HG03108 (cell line): ENCODE results near the gene NFE2L2.
"Not testable (repeated sequence)": the region's sequence is repeated elsewhere in the genome, so short reads cannot be mapped to it uniquely, and the experiment has no call there.

Experiments
- ATAC-seq: cut with Tn5 transposase; IDR thresholded peaks from one replicate; pipeline ENCODE4 v1.9.1; 2021; ENCODE audit warnings: moderate library complexity; ENCODE audit not compliant: unreplicated experiment

NFE2L2 gene

DNA sequence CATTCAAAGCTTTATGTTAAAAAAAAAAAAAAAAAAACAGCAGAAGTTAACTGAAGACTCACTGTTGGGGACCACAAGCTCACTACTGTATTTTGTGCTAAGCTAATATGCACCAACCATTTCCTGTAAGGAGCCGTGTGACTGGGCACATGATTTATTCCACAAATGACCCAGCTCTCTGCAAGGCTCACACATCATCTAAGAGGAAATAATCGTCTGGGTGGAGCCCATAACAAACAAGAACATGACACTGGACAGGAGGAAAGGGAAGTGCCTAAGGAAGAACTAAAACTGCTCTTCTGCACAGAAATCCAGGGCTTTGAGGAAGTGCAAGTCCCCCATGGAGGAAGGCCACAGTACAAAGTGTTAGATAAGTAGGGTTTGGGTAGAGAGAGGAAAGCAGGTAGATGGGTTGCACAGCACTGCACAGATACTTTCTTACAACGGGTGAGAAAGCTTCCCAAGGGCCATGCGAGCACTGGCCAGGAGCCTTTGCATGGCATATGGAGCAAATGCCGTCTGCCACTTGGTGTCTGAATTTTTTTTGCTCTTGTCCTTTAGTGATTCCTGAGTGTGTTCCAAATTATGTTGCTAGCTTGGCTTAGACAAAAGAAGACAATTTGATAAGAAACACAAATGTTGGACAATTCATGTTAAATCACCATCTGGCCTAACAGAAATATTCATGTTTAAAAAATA is 24.4 kb downstream of the NFE2L2 start:
- peak; percentile 89 for ATAC-seq

DNA sequence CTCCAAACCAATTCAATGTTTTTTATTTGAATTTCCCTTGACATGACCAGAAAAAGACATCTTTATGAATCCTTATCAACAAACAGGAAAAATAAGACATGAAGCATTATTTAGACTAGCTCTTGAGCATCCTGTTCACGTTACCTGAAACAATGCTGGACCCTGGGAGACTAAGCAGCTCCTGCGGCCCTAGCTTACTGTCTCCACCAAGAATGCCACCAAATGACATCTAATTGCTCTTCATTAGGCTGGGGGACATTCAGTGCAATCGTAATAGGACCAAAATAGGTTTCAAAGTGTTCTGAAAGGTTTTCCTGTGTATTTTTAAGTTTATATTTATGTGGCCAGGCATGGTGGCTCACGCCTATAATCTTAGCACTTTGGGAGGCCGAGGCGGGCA is 25.5 kb downstream of the NFE2L2 start:
- no peak for ATAC-seq

DNA sequence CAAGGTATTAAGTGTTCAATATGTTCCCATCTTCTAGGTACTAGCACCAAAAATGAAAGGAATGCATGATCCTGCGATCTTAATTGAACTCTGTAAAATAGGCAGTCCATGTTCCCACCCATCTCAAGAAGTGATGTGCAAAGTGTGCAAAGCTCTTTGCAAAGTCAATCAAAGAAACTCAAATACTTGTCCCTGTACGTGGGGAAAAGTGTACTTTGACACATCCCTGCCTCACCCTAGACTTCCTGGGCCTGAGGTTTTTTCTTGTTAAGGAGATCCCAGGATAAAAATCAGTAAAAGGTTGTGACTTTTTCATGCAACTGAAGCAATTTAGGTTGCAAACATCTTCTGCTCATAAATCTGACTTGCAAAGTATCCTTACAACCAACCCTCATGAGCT is 26.6 kb downstream of the NFE2L2 start:
- no peak for ATAC-seq

DNA sequence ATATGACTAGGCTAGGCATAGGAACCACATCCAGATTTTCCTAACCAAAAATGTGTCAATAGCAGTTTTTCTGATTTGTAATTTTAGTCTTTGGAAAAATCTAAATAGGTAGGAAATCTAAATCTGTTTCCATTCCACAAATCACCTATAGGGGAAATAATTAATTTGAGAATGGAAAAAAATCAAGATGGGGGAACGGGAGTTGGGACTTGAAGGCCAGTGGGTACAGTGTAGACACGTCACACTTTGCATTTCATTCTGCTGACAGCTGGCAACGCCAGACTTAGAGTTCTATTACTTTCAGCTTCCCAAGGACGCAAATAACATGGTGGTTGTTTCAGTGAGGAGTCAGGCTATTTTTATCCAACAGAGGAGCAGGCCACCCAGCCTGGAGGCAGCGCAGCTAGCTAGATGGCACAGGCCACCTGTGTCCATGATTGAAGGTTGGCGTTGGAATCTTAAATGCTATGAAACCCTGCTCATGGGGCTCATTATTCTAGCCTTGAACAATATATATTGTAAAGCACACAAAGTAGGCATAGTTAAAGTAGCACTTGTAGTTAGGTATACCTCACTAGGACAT is 28.6 kb downstream of the NFE2L2 start:
- no peak for ATAC-seq

DNA sequence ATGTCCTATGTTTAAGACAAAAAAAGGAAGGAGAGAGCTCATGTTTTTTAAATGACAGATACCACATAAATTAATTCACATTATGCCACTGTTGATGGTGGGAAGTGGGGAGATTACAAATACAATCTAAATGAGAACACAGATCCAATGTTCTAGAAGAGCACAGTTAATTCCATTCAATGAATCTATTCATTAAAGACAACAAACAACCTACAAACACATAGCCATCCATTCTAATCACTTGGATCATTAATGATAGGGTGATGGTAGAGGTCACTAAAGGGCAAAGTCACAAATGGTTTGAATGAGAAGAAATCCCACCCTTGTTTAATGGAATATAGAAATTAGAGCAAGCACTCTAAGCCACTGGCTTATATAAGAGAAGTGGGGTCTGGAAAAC is 30.3 kb downstream of the NFE2L2 start:
- no peak for ATAC-seq

DNA sequence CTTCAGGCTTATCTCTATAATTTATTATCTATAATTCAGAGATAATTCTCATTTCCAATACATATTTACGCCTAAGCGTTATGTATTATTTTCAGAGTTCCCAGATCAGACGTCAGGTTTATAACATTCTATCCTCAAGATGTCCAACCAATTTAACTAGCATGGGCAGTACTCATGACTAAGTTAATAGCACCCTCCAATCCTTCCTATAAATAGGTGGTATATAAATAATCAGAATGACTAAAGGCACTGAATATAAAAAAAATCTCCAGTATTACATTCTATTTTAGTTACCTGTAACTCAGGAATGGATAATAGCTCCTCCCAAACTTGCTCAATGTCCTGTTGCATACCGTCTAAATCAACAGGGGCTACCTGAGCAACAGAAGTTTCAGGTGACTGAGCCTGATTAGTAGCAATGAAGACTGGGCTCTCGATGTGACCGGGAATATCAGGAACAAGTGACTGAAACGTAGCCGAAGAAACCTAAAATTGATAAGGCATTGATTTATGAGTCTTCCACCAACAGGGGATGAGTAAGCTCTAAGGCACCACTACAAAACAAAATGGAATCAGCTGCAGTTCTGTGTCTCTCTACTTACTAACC is 32.3 kb downstream of the NFE2L2 start:
- ATAC-seq, result no peak

DNA sequence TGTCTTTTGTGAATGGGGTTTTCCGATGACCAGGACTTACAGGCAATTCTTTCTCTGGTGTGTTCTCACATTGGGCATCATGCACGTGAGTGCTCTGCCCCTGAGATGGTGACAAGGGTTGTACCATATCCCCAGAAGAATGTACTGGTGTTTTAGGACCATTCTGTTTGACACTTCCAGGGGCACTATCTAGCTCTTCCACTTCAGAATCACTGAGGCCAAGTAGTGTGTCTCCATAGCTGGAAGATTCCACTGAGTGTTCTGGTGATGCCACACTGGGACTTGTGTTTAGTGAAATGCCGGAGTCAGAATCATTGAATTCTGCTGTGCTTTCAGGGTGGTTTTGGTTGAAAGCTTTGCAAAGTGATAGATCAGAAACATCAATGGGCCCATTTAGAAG is 33.3 kb downstream of the NFE2L2 start:
- ATAC-seq, result no peak

DNA sequence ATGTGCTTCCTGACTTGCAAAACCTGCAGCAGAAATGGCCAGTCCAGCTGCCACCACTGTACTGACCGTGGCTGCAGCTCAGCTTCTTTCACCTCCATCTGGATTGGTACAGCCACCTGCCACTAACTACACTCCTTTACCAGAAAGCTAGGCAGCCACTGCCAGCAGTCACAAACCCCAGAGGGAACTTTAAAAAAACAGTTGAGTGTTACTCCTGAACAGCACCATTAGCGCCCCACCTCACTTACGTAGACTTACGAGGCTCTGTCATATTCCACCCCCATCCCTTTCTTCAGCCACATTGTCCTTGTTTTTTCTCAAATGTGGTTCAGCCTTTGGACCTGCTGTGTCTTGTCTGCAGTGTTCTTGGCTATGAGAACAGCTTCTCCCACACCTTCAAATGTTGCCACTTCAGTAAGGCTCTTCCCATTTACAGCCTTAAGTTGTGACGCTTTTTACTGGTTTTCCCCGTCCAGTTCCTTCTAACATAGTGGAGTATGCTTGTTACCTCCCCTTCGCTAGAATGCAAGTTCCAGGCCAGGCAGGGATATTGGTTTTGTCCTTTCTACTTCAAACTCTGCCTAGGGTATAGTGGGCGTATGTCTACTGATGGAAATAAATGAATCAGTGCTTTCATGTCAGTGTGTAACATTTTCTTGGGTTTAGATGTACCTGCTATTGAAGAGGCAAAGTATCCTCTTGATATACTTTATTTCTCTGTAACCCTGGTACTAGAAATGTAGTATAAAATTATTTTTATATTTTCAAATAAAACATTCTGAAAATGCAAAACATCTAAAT is 34.9 kb downstream of the NFE2L2 start:
- ATAC-seq, result no peak

DNA sequence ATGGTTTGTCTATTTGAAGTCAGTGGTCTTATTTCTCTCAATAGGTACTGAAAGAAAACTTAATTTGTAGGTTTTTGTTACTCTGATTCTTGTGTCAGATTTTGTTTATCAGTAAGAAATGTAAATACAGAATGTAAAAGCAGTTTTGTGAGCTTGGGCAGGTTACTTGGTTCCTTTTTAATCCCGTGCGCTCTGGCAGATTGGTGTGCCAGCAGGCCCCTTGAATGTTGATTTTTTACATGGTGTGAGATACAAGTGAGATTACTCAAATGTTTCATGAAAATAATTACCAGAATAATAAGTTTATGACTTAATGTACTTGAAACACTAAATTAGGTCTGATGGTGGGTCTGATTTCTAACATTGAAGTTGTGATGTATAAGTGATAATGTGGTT is 38.6 kb downstream of the NFE2L2 start:
- no peak for ATAC-seq

DNA sequence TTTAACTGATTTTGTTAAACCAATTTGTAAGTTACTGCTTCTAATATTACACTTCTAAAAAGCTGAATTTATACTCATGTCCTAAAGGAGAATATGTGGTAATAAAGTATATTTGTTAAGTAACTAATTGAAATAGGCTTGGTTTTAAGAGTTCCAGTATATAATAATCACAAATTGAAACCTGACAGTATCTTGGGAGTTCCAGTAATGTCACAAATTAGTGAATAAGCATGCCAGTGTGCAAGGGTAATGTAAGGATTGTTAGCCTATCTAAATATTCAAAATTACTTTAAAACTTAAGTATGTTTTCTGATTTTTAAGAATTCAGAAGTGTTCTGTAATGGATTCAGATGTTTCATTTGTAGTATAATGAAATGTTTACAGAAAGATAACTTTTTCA is 41.1 kb downstream of the NFE2L2 start:
- ATAC-seq, result not testable (repeated sequence)

DNA sequence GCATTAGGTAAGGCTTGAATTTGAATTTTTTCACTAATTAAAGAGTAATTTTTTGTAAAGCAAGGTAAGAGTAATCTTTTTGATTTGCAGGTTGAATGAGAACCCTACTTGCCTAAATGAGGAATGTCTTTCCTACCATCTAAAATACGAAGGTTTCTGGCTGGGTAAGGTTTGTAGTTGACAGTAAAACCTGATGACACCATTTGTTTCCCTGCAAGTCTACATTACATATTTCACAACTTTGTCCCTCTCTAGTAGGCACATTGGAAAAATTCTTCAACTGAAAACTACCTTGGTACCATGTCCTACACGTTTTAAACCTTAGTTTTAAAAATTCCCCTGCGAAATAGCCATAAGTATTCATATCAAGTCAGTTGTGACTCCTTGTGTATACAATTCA is 42.6 kb downstream of the NFE2L2 start:
- ATAC-seq, result no peak

DNA sequence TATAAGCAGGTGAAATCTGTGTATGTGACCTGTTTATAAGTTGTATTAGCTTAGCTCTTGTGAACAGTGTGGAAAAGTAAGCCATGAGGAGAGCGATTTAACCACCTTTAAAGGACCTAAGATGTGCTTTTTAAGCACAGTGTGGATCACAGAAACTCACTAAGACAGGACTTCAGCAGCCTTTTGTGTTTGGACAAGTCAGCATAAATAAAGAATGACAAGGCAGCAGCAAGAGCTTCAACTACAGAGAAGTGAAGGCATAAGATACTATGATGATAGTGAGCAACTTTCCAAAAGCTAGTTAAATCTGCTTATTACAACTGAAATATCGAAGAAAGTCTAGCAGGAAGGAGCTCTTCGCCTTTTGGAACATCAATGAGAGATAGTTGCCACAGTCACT is 43.0 kb downstream of the NFE2L2 start:
- no peak for ATAC-seq

DNA sequence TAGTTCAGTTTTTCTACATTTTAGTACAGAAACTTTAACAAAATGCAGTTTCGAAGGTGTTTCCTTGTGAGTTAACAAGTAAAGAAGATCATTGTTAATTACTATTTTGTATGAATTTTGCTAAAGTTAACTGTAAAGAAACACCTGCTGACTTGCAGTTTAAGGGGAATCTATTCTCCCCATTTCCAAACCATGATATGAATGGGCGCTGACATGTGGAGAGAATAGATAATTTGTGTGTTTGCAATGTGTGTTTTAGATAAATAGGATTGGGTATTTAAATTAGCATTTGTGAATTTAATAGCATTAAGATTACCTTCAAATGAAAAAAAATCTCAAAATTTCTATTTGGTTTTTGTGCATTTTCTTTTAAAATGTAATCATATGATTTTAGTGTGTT is 44.7 kb downstream of the NFE2L2 start:
- ATAC-seq, result not testable (repeated sequence)

DNA sequence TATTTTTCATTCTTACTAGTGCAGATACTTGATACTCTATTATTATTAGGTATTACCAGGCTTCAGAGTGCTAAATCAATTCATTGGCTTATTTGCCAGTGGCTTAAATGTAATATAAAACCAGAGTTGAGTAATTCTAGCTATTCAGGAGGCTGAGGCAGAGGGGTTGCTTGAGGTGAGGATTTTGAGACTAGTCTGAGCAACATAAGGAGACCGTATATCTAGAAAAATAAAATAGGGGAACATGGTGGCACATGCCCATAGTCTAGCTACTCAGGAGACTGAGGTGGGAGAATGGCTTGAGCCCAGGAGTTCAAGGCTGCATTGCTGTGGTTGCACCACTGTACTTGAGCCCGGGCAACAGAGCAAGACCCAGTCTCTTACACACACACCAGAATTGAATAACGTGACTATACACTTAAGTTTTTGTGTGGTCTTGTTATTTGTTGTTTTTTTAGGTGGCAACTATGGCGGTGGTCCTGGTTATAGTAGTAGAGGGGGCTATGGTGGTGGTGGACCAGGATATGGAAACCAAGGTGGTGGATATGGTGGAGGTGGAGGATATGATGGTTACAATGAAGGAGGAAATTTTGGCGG is 47.2 kb downstream of the NFE2L2 start:
- no peak for ATAC-seq

DNA sequence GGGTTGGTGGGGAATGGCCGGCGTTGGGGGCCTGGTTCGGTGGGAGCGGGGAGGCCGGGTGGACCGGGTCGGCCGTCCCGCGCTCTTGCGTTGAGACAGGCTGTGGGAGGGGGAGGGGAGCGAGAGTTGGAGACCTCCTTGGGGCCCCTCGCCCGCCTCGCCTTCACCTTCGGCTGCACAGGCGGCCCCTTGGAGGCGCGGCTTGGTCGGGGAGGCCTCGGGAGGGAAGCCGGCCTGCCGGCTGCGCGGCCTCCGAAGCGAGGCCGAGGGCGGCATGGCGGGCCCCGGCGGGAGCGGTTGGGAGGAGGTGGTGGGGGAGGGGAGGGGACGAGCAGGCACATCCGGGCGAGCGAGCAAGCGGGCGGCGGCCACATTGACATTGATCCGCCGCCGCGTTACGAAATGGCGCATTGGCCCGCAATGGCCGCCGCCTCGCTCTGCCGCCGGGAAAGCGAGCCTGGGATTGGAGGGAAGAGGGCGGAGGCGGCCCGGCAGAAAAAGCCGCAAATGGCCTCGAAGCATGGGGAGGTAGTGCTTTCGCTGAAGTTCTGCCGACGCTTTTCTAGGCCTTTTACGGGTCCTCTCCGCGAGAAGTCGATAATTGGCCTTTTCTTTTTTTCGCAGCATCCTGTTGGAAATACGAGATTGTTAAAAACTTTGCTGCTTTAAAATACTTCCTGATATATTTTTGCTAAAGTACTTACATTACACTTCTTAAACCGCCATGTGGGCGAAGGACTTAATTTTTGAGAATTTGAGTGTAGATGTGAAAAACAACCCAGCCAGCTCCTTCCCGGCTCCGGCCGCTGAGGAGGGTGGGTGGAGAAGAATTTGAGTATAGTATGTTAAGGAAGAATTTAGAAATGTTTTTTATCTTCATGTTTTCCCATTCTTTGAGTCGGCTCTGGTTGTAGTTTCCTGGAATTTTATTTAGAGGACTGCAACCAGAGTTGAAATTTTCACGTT is 51.4 kb downstream of the NFE2L2 start:
- ATAC-seq, result peak; percentile 35

DNA sequence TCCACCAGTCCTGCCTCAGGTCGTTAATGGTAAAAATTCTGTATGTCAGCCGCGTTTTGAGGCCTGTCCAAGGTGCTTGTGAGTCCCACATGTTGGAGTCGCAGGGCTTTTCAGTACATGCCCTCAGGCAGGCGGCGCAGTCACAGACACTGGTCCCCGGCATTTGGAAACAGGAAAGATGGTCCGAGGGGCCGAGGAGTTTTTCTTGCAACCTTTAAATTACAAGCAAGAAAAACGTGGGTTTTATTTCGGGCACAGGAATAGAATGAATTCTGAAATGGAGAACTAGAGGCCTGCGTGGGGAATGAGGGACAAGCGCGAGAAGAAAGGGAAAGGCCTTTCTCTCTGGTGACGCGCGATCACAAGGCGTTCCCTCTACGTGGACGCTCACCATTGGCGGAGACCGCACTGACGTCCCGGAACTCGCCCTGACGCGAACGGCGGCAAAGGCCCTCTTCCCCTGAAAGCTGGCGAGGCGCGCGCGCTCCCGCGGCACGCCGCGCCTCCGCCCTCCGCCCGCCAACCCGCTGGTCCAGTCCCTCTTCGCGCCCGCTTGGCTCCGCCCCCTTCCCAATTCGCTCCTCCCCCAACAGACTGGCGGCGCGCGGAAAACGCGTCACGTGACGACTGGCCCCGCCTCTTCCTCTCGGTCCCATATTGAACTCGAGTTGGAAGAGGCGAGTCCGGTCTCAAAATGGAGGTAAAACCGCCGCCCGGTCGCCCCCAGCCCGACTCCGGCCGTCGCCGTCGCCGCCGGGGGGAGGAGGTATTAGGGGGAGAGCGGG is 52.2 kb downstream of the NFE2L2 start, which contains the start of gene HNRNPA3:
Gene HNRNPA3, plus strand, starts transcription at position 689 of the 785 bp plus-strand sequence. Its CDS starts 6 bp downstream, at position 695.
- peak; percentile 94 for ATAC-seq

DNA sequence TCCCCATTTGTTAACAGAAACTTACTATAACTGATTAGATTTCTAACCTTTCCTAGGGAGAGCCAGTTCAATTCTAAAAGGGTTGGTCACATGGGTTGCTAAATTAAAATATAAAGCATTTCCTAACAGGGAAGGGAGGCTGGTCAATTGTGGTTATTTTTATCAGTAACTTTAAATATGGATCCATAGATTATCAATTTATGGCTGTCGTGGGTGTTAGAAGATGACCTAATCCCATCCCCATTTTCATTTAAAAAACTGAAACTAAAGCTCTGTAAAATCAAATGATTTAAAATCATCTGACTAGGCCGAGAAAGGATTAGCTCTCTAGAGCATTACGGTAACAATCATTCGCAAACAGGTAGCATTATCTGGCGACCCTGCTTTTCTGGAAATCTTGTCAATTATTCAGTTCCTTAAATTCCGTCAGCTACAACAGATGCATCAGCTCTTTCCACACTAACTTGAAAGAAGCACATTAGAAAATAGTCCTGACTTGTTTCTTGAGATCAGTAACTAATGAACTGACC is 52.9 kb downstream of the NFE2L2 start:
- ATAC-seq, result no peak

DNA sequence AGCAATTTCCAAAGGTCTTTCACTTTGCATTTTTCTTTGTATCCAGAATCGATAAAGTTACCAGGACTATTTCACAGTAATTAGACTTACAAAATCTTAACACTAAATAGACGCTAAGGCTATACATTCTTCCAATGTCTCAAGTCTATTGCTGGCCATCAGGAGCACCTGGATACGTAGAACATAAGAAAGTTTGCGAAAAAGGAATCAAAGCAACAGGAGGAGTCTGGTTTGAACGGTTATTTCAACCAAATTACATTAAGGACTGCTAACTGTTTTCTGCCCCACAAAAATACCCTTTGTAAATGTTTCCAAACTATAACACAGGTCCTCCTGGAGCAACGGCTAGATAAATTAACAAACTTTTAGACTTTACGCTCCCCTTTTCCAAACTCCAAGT is 53.4 kb downstream of the NFE2L2 start:
- no peak for ATAC-seq

DNA sequence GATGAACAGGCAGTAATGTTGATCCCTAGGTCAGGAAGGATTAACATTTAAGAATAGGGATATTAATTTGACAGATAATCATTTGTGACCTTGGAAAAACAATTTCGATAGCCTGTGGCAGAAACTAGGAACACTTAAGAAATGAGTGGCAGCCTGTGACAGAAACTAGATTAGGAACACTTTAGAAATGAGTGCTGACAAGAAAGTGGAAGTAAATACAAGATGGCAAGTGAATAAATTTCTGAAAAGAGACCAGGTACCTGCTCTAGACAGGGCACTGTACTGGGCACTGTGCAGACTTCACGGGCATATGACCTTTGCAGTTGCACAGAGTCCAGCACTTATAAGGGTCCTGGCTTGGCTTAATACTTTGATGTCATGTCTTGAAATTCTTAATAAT is 57.4 kb downstream of the NFE2L2 start:
- ATAC-seq, result peak; percentile 71
